Measurements from ENCODE around the gene NCAPH2.

The NCAPH2 gene

GRCh38 chr22:50507991-50508884 is at the start of gene NCAPH2:
TSS of gene NCAPH2 (plus strand) at chr22:50508224. CDS start at chr22:50508338, 114 bp downstream.
- DNase-seq: peak; percentile 73

GRCh38 chr22:50459016-50459415 is 49.0 kb upstream of the NCAPH2 start:
- DNase-seq: no peak

GRCh38 chr22:50459496-50460140 is 48.4 kb upstream of the NCAPH2 start:
- no peak for DNase-seq

GRCh38 chr22:50460938-50461337 is 47.1 kb upstream of the NCAPH2 start:
- no peak for DNase-seq

- DNase-seq: no peak
These were observed 46.5 kb upstream of the NCAPH2 start for GRCh38 chr22:50461536-50461935.

GRCh38 chr22:50461979-50462540 is 46.0 kb upstream of the NCAPH2 start:
- no peak for DNase-seq

- no peak for DNase-seq
These were observed 44.7 kb upstream of the NCAPH2 start for GRCh38 chr22:50463188-50463900.

GRCh38 chr22:50464451-50464850 is 43.6 kb upstream of the NCAPH2 start:
- DNase-seq: no peak

- DNase-seq: no peak
These were observed 42.7 kb upstream of the NCAPH2 start for GRCh38 chr22:50465066-50465930.

- DNase-seq: no peak
These were observed 40.7 kb upstream of the NCAPH2 start for GRCh38 chr22:50467341-50467740.

GRCh38 chr22:50467773-50468440 is 40.1 kb upstream of the NCAPH2 start:
- DNase-seq: no peak

GRCh38 chr22:50468626-50469025 is 39.4 kb upstream of the NCAPH2 start:
- DNase-seq: no peak

- DNase-seq: peak; percentile 52
These were observed 38.4 kb upstream of the NCAPH2 start for GRCh38 chr22:50469377-50470305.

- no peak for DNase-seq
These were observed 37.5 kb upstream of the NCAPH2 start for GRCh38 chr22:50470491-50470890.

GRCh38 chr22:50471197-50471847 is 36.7 kb upstream of the NCAPH2 start:
- no peak for DNase-seq

GRCh38 chr22:50471962-50472361 is 36.1 kb upstream of the NCAPH2 start:
- no peak for DNase-seq

GRCh38 chr22:50473088-50473487 is 34.9 kb upstream of the NCAPH2 start:
- DNase-seq: no peak

- no peak for DNase-seq
These were observed 34.0 kb upstream of the NCAPH2 start for GRCh38 chr22:50473855-50474671.

All from DMS79 (cell line).